IPS DF 4.7 (cell line): ENCODE measurements around the gene DCAF5.
"Not testable (repeated sequence)": the region's sequence is repeated elsewhere in the genome, so short reads cannot be mapped to it uniquely, and the experiment has no call there.

Experiments
- DNase-seq: peaks from one replicate; pipeline ENCODE4 v3.0.0-alpha.2; 2013; ENCODE audit warnings: low spot score; ENCODE audit errors: extremely low read depth

The DCAF5 gene

DNA sequence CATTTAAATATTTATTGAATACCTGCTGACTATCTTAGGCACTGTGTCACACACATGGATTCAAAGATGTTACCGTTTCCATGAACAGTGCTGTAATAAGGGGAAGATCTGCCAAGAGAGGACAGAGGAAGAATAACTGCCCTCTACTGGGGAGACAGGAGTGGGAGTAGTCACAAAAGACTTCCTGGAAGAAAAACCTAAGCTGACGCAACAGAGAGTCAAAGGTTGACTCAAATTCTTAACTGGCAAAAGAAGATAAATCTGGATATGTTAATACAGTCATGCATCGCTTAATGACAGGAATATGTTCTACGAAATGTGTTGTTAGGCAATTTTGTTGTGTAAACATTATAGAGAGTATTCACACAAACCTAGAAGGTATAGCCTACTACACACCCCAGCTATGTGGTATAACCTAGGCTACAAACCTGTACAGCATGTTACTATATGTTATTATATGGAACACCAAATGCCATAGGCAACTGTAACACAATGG, 51.5 kb downstream of the DCAF5 start:
- no peak for DNase-seq

DNA sequence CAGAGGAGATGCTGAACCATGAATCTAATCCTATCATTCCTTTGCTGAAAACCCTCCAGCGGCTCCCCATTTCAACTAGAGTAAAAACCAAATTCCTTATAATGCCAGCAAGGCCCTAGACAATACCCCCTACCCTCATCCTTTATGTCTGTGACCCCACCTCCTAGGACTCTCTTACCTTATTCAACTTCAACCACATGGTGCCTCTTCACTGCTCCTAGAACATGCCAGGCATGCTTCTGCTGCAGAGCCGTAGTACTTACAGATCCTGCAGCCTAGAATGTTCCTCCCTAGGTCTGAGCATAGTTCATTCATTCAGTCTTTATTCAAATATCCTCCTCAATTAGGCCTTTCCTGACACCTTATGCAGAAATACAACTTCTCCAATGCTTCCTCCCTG, 54.9 kb downstream of the DCAF5 start:
- no peak for DNase-seq

- no peak for DNase-seq
Observed at GRCh38 chr14:69096781-69097475, 56.0 kb downstream of the DCAF5 start.

- no peak for DNase-seq
Observed at GRCh38 chr14:69096246-69096645, 56.7 kb downstream of the DCAF5 start.

DNA sequence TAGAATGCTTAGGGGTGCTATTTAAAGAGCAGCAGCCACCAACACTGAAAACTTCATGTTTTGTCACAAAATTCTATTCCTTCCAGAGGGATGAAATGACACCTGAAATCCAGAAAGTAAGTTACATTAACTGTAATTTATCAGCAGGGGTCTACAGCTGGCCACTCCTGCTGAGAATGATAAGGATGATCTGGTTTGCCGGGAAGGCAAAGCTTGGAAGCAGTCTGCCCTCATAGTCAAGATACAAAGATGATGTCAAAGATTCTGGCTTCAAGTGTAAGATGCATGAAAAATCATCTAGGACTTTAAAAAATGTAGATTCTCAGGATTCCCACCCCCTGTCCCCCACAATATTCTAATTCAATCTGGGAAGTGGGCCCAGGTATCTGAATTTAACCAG, 58.4 kb downstream of the DCAF5 start:
- no peak for DNase-seq

DNA sequence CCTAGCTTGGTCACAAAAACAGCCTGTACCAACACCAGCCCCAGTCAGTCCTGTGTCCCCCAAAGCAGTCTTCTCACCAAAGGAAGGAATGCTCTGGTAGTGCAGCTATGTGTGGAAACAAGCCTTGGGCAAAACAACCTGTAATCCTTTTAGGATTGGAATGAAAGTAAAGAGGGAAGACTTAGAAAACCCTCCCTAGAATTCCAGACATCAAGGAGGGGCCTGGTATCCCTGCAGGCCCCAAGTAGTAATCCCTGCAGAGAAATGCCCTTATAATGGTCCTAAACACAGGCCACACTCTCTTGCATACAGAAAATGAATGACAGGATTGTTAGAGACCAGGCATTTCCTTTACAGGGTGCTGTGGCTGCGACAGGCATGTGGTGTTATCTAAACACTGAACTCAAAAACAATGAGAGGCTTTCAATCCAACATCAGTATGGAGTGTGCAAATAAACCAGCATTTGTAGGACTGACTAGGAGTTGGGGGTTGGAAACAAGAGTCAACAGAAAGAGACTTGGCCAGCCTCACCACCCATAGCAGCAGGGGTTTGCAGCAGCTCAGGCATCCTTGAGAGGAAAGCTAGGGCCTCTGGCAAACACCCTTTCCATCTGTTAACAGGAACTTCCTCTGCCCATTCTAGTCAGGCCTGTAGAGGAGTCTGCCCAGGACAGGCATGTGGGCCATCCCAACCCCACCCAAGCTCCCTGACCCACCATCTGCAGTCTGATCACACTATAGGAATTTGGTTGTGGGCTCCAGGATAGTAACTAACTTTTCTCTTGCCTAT, 59.1 kb downstream of the DCAF5 start:
- no peak for DNase-seq

DNA sequence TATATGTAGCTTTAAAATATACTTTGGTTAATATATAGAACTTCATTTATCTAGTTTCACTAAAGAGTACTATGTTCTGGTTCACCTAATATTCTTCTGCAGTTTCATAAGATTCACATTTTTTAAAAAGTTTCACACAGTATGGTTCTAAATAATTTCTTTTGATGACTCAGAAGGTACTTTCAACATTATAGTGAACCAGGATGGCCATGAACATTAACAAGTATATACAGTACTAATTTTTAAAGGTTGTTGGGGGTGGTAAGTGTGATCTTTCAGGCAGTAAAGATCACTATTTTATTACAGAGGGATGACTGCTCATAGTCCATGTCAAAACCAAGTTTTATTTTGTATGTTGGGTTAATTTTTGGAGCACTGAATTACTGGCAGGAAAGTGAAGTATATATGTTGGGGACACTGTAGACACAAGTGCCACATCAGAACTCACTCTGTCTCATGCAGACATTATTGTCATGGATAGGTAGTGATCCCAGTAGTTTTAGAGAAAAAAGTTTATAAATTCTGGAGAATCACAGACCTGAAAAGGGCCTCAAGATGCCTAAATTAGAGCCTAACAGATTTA, 60.0 kb downstream of the DCAF5 start:
- DNase-seq, result no peak

- no peak for DNase-seq
Observed at GRCh38 chr14:69091695-69092094, 61.2 kb downstream of the DCAF5 start.

GRCh38 chr14:69091006-69091405, 61.9 kb downstream of the DCAF5 start:
- no peak for DNase-seq

DNA sequence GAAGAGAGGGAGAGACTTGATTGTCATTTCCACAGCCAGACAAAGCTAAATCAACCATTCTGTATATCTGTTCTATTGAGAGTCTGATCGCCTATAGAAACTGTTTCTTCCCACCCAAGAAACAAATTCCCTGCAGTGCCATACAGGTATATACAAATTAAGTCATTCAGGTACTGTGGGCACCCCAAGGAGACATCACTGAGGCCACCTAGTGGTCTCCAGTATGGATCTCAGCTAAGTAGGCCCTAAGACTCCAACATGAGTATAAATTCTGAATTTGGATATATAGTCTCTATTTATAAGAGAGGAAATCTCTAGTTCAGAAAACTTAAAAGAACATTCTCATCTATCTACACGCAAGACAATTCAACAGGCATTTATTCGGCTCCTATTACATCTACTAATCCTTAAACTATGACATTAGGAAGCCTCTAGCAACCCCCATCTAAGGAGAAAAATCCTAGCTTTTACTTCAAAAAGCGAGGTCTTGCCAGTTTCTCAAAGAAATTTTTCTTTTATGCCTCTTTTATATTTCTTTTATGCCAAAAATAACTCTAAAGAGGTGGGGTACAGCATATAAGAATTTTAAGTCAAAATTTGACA, 62.6 kb downstream of the DCAF5 start:
- no peak for DNase-seq

GRCh38 chr14:69089046-69089445, 63.9 kb downstream of the DCAF5 start:
- DNase-seq, result no peak

DNA sequence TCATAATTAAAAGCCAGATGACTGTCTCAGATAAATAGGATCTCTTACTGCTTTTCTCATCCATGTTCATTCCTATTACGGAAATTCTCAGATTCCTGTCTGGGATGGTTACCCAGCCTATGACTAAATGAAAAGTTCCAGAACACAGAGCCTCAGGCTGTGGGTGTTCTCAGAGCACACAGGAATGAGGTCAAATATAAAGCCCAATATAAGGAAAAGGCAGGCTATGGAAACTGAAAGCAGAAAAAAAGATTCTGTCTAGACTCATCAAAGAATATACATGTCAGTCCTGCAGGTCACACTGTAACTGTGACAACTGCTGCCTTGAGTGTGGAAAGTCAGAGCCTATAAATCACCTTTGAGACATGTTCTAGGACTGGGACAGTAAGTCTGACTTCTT, 64.3 kb downstream of the DCAF5 start:
- no peak for DNase-seq

DNA sequence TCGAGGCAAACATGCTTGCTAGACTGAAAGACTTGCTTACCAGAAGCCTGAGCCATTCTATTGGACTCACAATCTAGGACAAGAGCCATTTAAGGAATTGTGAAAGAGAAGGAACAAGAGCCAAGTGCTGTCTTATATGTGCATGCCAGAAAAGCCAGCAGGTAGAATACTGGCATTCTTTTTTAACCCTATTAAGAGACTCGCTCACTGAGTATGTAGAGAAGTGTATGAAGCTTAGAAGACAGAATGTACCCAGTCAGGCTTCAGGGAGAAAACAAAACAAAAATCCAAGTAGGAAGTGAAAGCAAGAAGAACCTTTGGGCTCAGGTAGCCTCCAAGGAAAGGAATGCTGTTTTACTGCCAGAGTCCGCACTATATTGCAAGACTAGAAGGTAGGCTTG, 65.9 kb downstream of the DCAF5 start:
- DNase-seq, result no peak

GRCh38 chr14:69086537-69086936, 66.4 kb downstream of the DCAF5 start:
- no peak for DNase-seq

DNA sequence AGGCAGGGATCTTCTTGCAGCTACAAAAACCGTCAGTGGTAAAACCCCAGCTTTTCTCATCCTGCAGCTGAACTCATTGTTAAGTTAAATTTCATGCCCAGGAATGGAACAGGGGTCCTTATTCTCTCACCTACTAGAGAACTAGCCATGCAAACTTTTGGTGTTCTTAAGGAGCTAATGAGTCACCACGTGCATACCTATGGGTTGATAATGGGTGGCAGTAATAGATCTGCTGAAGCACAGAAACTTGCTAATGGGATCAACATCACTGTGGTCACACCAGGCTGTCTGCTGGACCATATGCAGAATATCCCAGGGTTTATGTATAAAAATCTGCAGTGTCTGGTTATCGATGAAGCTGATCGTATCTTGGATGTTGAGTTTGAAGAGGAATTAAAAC, 68.9 kb downstream of the DCAF5 start:
- no peak for DNase-seq

DNA sequence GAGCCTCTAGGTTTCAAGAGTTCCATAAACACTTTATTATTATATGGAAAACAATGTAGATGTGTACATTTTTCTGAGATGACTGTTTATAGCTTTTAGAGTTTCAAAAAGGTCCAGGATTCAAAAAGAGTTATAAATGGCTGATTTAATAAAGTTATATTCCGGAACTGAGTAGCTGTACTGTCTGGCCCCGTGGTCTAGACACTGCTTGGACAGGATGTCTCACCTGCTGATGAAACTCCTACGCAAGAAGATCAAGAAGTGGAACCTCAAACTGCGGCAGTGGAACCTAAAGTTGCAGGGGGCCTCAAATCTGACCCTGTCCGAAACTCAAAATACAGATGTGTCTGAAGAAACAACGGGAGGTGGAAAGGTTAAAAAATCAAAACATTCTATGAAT, 69.7 kb downstream of the DCAF5 start:
- no peak for DNase-seq

- no peak for DNase-seq
Observed at GRCh38 chr14:69081271-69081670, 71.6 kb downstream of the DCAF5 start.

- DNase-seq, result no peak
Observed at GRCh38 chr14:69079747-69080146, 73.2 kb downstream of the DCAF5 start.

GRCh38 chr14:69079188-69079742, 73.7 kb downstream of the DCAF5 start:
- no peak for DNase-seq

DNA sequence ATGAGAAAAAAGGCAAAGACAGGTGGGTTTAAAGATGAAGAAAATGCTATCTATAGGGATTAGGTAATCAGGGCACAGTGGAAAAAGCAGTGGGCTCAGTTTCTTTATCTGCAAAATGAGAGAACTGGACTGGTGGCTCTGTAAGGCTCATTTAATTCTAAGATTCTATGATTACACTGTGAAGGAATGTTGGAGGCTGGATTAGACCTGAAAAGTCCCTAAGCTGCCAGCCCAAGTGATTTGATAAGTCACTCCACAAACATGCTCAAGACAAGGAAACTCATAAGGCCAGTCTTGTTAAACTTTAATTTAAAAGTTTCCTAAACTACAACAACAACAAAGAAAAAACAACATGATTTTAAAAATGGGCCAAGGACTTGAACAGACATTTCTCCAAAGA, 75.1 kb downstream of the DCAF5 start:
- no peak for DNase-seq

- not testable (repeated sequence) for DNase-seq
Observed at GRCh38 chr14:69077185-69077584, 75.7 kb downstream of the DCAF5 start.

GRCh38 chr14:69076341-69076740, 76.6 kb downstream of the DCAF5 start:
- DNase-seq, result no peak
